ENCODE data around the gene SLC9A8. TPM values are rescaled to one million over a fixed set of nuclear protein-coding genes. Genes with fewer than 3 reads are reported as not detected.
"Not testable (repeated sequence)": the region's sequence is repeated elsewhere in the genome, so short reads cannot be mapped to it uniquely, and the experiment has no call there.

Gene SLC9A8
- total and polyA plus RNA-seq, 2 donors (not counting 1 experiment from before 2014, with no cell fraction given), result 17.8 to 29.7 TPM

DNA sequence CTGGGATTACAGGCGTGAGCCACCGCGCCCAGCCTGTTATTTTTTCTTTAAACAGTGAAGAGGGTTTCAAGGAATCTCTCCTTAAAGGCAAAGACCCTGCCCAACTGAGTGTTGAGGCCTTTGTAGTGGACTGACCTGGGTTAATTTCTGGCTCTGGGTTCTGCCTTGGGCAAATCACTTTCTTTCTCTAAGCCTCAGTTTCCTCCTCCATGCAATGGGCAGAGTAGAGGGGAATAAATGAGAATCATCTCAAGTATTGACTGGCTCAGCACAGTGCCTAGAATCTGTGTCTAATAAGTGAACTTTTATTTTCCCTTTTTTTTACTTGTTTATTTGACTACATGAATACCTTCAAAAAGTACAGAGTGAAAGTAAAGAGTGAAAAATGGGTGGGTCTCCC is 31.0 kb upstream of the SLC9A8 start:
- Histone ChIP-seq H3K36me3 (replicated peaks in 1 of 2; ENCODE audit: control extremely low read depth in 1 of 2, control insufficient read depth in 1 of 2, extremely low read depth in 1 of 2, insufficient read depth in 2 of 2, low read length in 1 of 2) (no peaks in the 10 kb centered on the region), H3K9me3 (ENCODE audit: control extremely low read depth in 1 of 3, control insufficient read depth in 2 of 3, insufficient read depth in 1 of 3, low read length in 2 of 3) (peaks cover 0 to 5% (median 0%) of the 10 kb centered on the region in 3 donors), H2AFZ (ENCODE audit: insufficient read depth, low read depth, low read length, poor library complexity, severe bottlenecking) (no peak overlapping the region), H3K27me3 (replicated peaks in 1 of 4; ENCODE audit: control extremely low read depth in 1 of 4, control insufficient read depth in 3 of 4, insufficient read depth in 4 of 4, low read length in 3 of 4) (no peaks in the 10 kb centered on the region), H3K4me2 (replicated peaks; ENCODE audit: low read depth, low read length, poor library complexity, severe bottlenecking) (no peak overlapping the region), H3K27ac (ENCODE audit: low read length in 2 of 2) (no peak overlapping the region), H4K20me1 (ENCODE audit: control insufficient read depth, insufficient read depth, low read length, poor library complexity, severe bottlenecking) (no peaks in the 10 kb centered on the region), H3K4me3 (ENCODE audit: control extremely low read depth in 1 of 5, extremely low read depth in 1 of 5, insufficient read depth in 1 of 5, low read depth in 2 of 5, low read length in 4 of 5) (no peak overlapping the region), H3K4me1 (ENCODE audit: control insufficient read depth in 2 of 2, insufficient read depth in 2 of 2, low read length in 2 of 2) (peaks cover 10 to 20% of the 10 kb centered on the region in 2 donors), H3K9ac (ENCODE audit: low read length) (no peak overlapping the region), H3K79me2 (ENCODE audit: control insufficient read depth, insufficient read depth, low read length) (no peaks in the 10 kb centered on the region)
- WGBS (ENCODE audit: insufficient coverage), result no CpG with 5 or more reads among the region's 3 CpGs
- no peak for ATAC-seq (ENCODE audit: low read depth)
- Mint-ChIP-seq H3K4me3 (no peak overlapping the region), H3K4me1 (peaks cover 14% of the 10 kb centered on the region), H3K27me3 (no peaks in the 10 kb centered on the region), H3K27ac (no peak overlapping the region), H3K9me3 (ENCODE audit: insufficient read depth) (no peaks in the 10 kb centered on the region)
- intact Hi-C loops (cut with micrococcal nuclease), result no loop called here
- ChIA-PET CTCF (no interaction called here), POLR2A (no interaction called here)
- TF ChIP-seq, protein P1, sequence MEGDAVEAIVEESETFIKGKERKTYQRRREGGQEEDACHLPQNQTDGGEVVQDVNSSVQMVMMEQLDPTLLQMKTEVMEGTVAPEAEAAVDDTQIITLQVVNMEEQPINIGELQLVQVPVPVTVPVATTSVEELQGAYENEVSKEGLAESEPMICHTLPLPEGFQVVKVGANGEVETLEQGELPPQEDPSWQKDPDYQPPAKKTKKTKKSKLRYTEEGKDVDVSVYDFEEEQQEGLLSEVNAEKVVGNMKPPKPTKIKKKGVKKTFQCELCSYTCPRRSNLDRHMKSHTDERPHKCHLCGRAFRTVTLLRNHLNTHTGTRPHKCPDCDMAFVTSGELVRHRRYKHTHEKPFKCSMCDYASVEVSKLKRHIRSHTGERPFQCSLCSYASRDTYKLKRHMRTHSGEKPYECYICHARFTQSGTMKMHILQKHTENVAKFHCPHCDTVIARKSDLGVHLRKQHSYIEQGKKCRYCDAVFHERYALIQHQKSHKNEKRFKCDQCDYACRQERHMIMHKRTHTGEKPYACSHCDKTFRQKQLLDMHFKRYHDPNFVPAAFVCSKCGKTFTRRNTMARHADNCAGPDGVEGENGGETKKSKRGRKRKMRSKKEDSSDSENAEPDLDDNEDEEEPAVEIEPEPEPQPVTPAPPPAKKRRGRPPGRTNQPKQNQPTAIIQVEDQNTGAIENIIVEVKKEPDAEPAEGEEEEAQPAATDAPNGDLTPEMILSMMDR (IDR thresholded peaks at IDR 0.05), result no peak
- TF ChIP-seq EZH2 (IDR thresholded peaks at IDR 0.05; ENCODE audit: borderline replicate concordance, insufficient read depth, low read depth, low read length, poor library complexity, severe bottlenecking), result no peak
- DNase-seq, result no peak

DNA sequence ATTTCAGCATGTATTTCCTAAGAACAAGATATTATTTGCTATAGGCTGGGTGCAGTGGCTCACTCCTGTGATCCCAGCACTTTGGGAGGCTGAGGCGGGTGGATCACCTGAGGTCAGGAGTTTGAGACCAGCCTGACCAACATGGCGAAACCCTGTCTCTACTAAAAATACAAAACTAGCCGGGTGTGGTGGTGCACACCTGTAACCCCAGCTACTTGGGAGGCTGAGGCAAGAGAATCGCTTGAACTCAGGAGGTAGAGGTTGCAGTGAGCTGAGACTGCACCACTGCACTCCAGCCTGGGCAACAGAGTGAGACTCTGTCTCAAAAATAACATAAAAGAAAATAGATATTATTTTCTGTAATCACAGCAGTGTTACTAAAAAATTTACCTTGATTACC is 30.2 kb upstream of the SLC9A8 start:
- H3K36me3 ChIP-seq (replicated peaks in 1 of 2; ENCODE audit: control extremely low read depth in 1 of 2, control insufficient read depth in 1 of 2, extremely low read depth in 1 of 2, insufficient read depth in 2 of 2, low read length in 1 of 2); DNase-seq; H3K9ac ChIP-seq (ENCODE audit: low read length); CTCF ChIA-PET; H3K27me3 Mint-ChIP-seq; H3K27ac Mint-ChIP-seq; POLR2A ChIA-PET; H4K20me1 ChIP-seq (ENCODE audit: control insufficient read depth, insufficient read depth, low read length, poor library complexity, severe bottlenecking); H3K4me3 ChIP-seq (ENCODE audit: control extremely low read depth in 1 of 5, extremely low read depth in 1 of 5, insufficient read depth in 1 of 5, low read depth in 2 of 5, low read length in 4 of 5); H3K9me3 ChIP-seq (ENCODE audit: control extremely low read depth in 1 of 3, control insufficient read depth in 2 of 3, insufficient read depth in 1 of 3, low read length in 2 of 3); H2AFZ ChIP-seq (ENCODE audit: insufficient read depth, low read depth, low read length, poor library complexity, severe bottlenecking); H3K4me3 Mint-ChIP-seq; H3K4me2 ChIP-seq (replicated peaks; ENCODE audit: low read depth, low read length, poor library complexity, severe bottlenecking); H3K79me2 ChIP-seq (ENCODE audit: control insufficient read depth, insufficient read depth, low read length); intact Hi-C loops (cut with micrococcal nuclease); H3K27ac ChIP-seq (ENCODE audit: low read length in 2 of 2); H3K27me3 ChIP-seq (replicated peaks in 1 of 4; ENCODE audit: control extremely low read depth in 1 of 4, control insufficient read depth in 3 of 4, insufficient read depth in 4 of 4, low read length in 3 of 4); H3K9me3 Mint-ChIP-seq (ENCODE audit: insufficient read depth); ATAC-seq (ENCODE audit: low read depth): not testable (repeated sequence)
- peaks cover 19% of the 10 kb centered on the region for H3K4me1 Mint-ChIP-seq
- no CpG with 5 or more reads among the region's 4 CpGs for WGBS (ENCODE audit: insufficient coverage)
- peaks cover 18 to 28% of the 10 kb centered on the region in 2 donors for H3K4me1 ChIP-seq (ENCODE audit: control insufficient read depth in 2 of 2, insufficient read depth in 2 of 2, low read length in 2 of 2)

DNA sequence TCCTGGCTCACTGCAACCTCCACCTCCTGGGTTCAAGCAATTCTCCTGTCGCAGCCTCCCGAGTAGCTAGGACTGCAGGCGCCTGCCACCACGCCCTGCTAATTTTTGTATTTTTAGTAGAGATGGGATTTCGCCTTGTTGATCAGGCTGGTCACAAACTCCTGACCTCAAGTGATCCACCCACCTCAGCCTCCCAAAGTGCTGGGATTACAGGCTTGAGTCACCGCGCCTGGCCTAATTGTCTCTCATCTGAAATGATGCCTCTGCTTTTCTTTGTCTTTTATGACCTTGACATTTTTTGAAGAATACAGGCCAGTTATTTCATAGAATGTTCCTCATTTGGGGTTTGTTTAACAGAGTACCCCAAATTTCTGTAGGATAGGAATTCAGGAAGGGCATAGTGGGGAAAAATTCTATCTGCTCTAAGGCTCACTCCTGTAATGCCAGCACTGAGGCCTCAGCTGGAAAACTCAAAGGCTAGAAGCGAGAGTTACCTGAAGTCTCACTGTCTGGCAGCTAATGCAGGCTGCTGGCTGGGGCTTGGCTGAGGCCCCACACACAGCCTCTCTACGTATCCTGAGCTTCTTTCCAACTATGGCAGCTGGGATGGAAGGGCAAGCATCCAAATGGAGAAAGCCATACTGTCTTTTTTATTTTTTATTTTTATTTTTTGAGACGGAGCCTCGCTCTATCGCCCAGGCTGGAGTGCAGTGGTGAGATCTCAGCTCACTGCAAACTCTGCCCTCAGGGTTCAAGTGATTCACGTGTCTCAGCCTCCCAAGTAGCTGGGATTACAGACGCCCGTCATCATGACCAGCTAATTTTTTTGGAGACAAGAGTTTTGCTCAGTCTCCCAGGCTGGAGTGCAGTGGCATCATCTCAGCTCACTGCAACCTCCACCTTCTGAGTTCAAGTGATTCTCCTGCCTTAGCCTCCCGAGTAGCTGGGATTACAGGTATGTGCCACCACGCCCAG is 29.3 kb upstream of the SLC9A8 start:
- H4K20me1 ChIP-seq (ENCODE audit: control insufficient read depth, insufficient read depth, low read length, poor library complexity, severe bottlenecking); H3K27me3 ChIP-seq (replicated peaks in 1 of 4; ENCODE audit: control extremely low read depth in 1 of 4, control insufficient read depth in 3 of 4, insufficient read depth in 4 of 4, low read length in 3 of 4); DNase-seq; H3K36me3 ChIP-seq (replicated peaks in 1 of 2; ENCODE audit: control extremely low read depth in 1 of 2, control insufficient read depth in 1 of 2, extremely low read depth in 1 of 2, insufficient read depth in 2 of 2, low read length in 1 of 2); H3K79me2 ChIP-seq (ENCODE audit: control insufficient read depth, insufficient read depth, low read length); H3K27ac ChIP-seq (ENCODE audit: low read length in 2 of 2); H3K9me3 ChIP-seq (ENCODE audit: control extremely low read depth in 1 of 3, control insufficient read depth in 2 of 3, insufficient read depth in 1 of 3, low read length in 2 of 3); intact Hi-C loops (cut with micrococcal nuclease); H2AFZ ChIP-seq (ENCODE audit: insufficient read depth, low read depth, low read length, poor library complexity, severe bottlenecking); H3K4me3 ChIP-seq (ENCODE audit: control extremely low read depth in 1 of 5, extremely low read depth in 1 of 5, insufficient read depth in 1 of 5, low read depth in 2 of 5, low read length in 4 of 5); H3K9ac ChIP-seq (ENCODE audit: low read length); H3K9me3 Mint-ChIP-seq (ENCODE audit: insufficient read depth); H3K27me3 Mint-ChIP-seq; H3K4me3 Mint-ChIP-seq; ATAC-seq (ENCODE audit: low read depth); CTCF ChIA-PET; POLR2A ChIA-PET; H3K4me2 ChIP-seq (replicated peaks; ENCODE audit: low read depth, low read length, poor library complexity, severe bottlenecking): not testable (repeated sequence)
- WGBS (ENCODE audit: insufficient coverage), result 98% methylated on average over 6 of the region's 17 CpGs
- Mint-ChIP-seq H3K27ac (peak overlapping the region; percentile 71), H3K4me1 (peaks cover 25% of the 10 kb centered on the region)
- H3K4me1 ChIP-seq (ENCODE audit: control insufficient read depth in 2 of 2, insufficient read depth in 2 of 2, low read length in 2 of 2), result peaks cover 24 to 35% of the 10 kb centered on the region in 2 donors

Measured in B cell (primary cell).